H9 (cell line): ENCODE data around the gene USP53. TPM values are rescaled to one million over a fixed set of nuclear protein-coding genes. Genes with fewer than 3 reads are reported as not detected.

Experiments used
- DNase-seq: peaks from one replicate; pipeline ENCODE4 v3.0.0-alpha.2; 2017
- H2AFZ ChIP-seq: one replicate; pipeline ENCODE4 v1.6.1; 2013; ENCODE audit warnings: mild to moderate bottlenecking, low read length, control low read depth, moderate library complexity
- H2AK5ac ChIP-seq: 2 replicates; pipeline ENCODE4 v1.6.1; 2013; ENCODE audit warnings: low read length, control low read depth, mixed read lengths; ENCODE audit not compliant: insufficient read length
- H2BK120ac ChIP-seq: one replicate; pipeline ENCODE4 v1.6.1; 2013; ENCODE audit warnings: low read depth, mild to moderate bottlenecking, low read length, control low read depth, inconsistent platforms; ENCODE audit not compliant: poor library complexity, severe bottlenecking
- H2BK12ac ChIP-seq: 2 replicates; pipeline ENCODE4 v1.6.1; 2013; ENCODE audit warnings: low read length, control low read depth, mixed read lengths, low read depth; ENCODE audit not compliant: insufficient read length
- H2BK15ac ChIP-seq: 2 replicates; pipeline ENCODE4 v1.6.1; 2013; ENCODE audit warnings: low read depth, low read length, control low read depth
- H2BK20ac ChIP-seq: one replicate; pipeline ENCODE4 v1.6.1; 2013; ENCODE audit warnings: low read depth, mild to moderate bottlenecking, low read length, control low read depth, inconsistent platforms; ENCODE audit not compliant: poor library complexity, severe bottlenecking
- H2BK5ac ChIP-seq: 2 replicates; pipeline ENCODE4 v1.6.1; 2013; ENCODE audit warnings: low read length, control low read depth, mixed read lengths; ENCODE audit not compliant: insufficient read length
- H3K14ac ChIP-seq: 2 replicates; pipeline ENCODE4 v1.6.1; 2013; ENCODE audit warnings: low read length, control low read depth; ENCODE audit not compliant: insufficient read depth
- H3K18ac ChIP-seq: 2 replicates; pipeline ENCODE4 v1.6.1; 2013; ENCODE audit warnings: low read depth, mild to moderate bottlenecking, mixed read lengths, low read length, control low read depth; ENCODE audit not compliant: insufficient read length
- H3K23ac ChIP-seq: 2 replicates; pipeline ENCODE4 v1.6.1; 2013; ENCODE audit warnings: low read length, control low read depth, mixed read lengths, low read depth; ENCODE audit not compliant: insufficient read length
- H3K23me2 ChIP-seq: 2 replicates; pipeline ENCODE4 v1.6.1; 2013; ENCODE audit warnings: low read depth, mild to moderate bottlenecking, mixed read lengths, low read length, control low read depth; ENCODE audit not compliant: insufficient read length, poor library complexity, severe bottlenecking
- H3K27ac ChIP-seq: 2 replicates; pipeline ENCODE4 v1.5.1; 2013; ENCODE audit warnings: low read length, control low read depth, mixed read lengths, low read depth; ENCODE audit not compliant: insufficient read length
- H3K27me3 ChIP-seq: 2 replicates; pipeline ENCODE4 v1.6.1; 2013; ENCODE audit warnings: low read length, control low read depth, inconsistent platforms; ENCODE audit not compliant: insufficient read depth
- H3K4ac ChIP-seq: 2 replicates; pipeline ENCODE4 v1.6.1; 2013; ENCODE audit warnings: low read depth, mild to moderate bottlenecking, control low read depth, inconsistent platforms, low read length, moderate library complexity
- H3K4me1 ChIP-seq: 2 replicates; pipeline ENCODE4 v1.6.1; 2013; ENCODE audit warnings: low read length, control low read depth, inconsistent platforms; ENCODE audit not compliant: insufficient read depth
- H3K4me2 ChIP-seq: 2 replicates; pipeline ENCODE4 v1.6.1; 2013; ENCODE audit warnings: low read length, control low read depth, mixed read lengths; ENCODE audit not compliant: insufficient read length, insufficient read depth
- H3K56ac ChIP-seq: 2 replicates; pipeline ENCODE4 v1.6.1; 2013; ENCODE audit warnings: low read depth, mild to moderate bottlenecking, mixed read lengths, low read length, control low read depth; ENCODE audit not compliant: insufficient read length
- H3K79me1 ChIP-seq: 2 replicates; pipeline ENCODE4 v1.6.1; 2013; ENCODE audit warnings: low read depth, mild to moderate bottlenecking, moderate library complexity, low read length, control low read depth, inconsistent platforms; ENCODE audit not compliant: insufficient read depth, poor library complexity, severe bottlenecking
- H3K79me2 ChIP-seq: 2 replicates; pipeline ENCODE4 v1.6.1; 2013; ENCODE audit warnings: low read length, control low read depth, inconsistent platforms; ENCODE audit not compliant: insufficient read depth
- H3K9ac ChIP-seq: 2 replicates; pipeline ENCODE4 v1.6.1; 2013; ENCODE audit warnings: low read length, control low read depth, mixed read lengths; ENCODE audit not compliant: insufficient read length; ENCODE audit errors: extremely low read depth
- H3K9me3 ChIP-seq: one replicate; pipeline ENCODE4 v1.6.1; 2013; ENCODE audit warnings: low read depth, low read length, inconsistent platforms; ENCODE audit not compliant: control insufficient read depth
- H3T11ph ChIP-seq: one replicate; pipeline ENCODE4 v1.6.1; 2013; ENCODE audit warnings: mild to moderate bottlenecking, low read length, control low read depth, inconsistent platforms
- H4K20me1 ChIP-seq: one replicate; pipeline ENCODE4 v1.6.1; 2013; ENCODE audit not compliant: control insufficient read depth, insufficient read length, insufficient read depth
- H4K5ac ChIP-seq: 2 replicates; pipeline ENCODE4 v1.6.1; 2013; ENCODE audit warnings: low read depth, mild to moderate bottlenecking, mixed read lengths, low read length, control low read depth; ENCODE audit not compliant: insufficient read length
- H4K8ac ChIP-seq: replicated peaks from 2 replicates; pipeline ENCODE4 v1.6.1; 2013; ENCODE audit warnings: low read length, control low read depth, mixed read lengths, low read depth; ENCODE audit not compliant: insufficient read length
- H4K91ac ChIP-seq: 2 replicates; pipeline ENCODE4 v1.6.1; 2013; ENCODE audit warnings: low read depth, mild to moderate bottlenecking, moderate library complexity, mixed read lengths, low read length, control low read depth; ENCODE audit not compliant: insufficient read length
- H3K27ac Mint-ChIP-seq, 3 experiments: 2 replicates in 2 of 3; 3 replicates in 1 of 3; pipeline ENCODE4 v1.8.0; 2020 to 2021; ENCODE audit warnings: mixed read lengths in 3 of 3, mild to moderate bottlenecking in 1 of 3, moderate library complexity in 1 of 3
- H3K27me3 Mint-ChIP-seq: 2 replicates; pipeline ENCODE4 v1.8.0; 2021; ENCODE audit warnings: low read depth, mild to moderate bottlenecking, moderate library complexity, mixed read lengths
- H3K36me3 Mint-ChIP-seq, 3 experiments: 2 replicates in 2 of 3; 3 replicates in 1 of 3; pipeline ENCODE4 v1.8.0; 2020 to 2021; ENCODE audit warnings: low read depth in 3 of 3, mixed read lengths in 3 of 3; ENCODE audit not compliant: insufficient read depth in 1 of 3
- H3K4me1 Mint-ChIP-seq, 2 experiments: 2 replicates each; pipeline ENCODE4 v1.8.0; 2020; ENCODE audit warnings: mixed read lengths in 2 of 2
- H3K4me3 Mint-ChIP-seq, 2 experiments: 2 replicates in 1 of 2; 3 replicates in 1 of 2; pipeline ENCODE4 v1.8.0; 2020 to 2021; ENCODE audit warnings: mild to moderate bottlenecking in 2 of 2, mixed read lengths in 2 of 2, moderate library complexity in 1 of 2
- H3K9me3 Mint-ChIP-seq, 2 experiments: 2 replicates in 1 of 2; 3 replicates in 1 of 2; pipeline ENCODE4 v1.8.0; 2020; ENCODE audit warnings: mild to moderate bottlenecking in 2 of 2, mixed read lengths in 2 of 2, moderate library complexity in 1 of 2
- total RNA-seq: library from RNA; stranded (reverse); gene quantifications from 2 replicates; pipeline ENCODE4 v1.2.1, GENCODE V29; 2021
- TF ChIP-seq, protein P1 (sequence below): fragments of 200-600 bp; sonication (generic); conservative IDR thresholded peaks from 3 replicates; pipeline ENCODE4 v1.8.0; 2021; ENCODE audit warnings: antibody characterized with exemption, mild to moderate bottlenecking

USP53 gene
- total RNA-seq, 1 experiment from 2014 or later, result 18.4 TPM

DNA sequence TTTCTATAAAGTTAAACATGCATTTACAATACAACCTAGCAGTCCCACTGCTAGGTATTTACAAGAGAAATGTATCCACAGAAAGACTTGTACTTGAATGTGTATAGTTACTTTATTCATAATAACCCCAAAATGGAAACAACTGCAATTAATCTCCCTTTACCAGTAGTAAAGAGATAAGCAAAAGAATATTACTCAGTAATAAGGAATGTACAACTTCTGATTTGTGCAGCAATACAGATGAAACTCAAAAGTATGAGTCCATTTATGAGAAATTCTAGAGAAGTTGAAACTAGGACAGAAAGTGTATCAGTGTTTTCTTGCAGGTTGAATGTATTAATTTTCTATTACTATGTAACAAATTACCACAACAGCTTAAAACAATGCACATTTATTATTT, 15.2 kb downstream of the USP53 start:
- H3K23me2 ChIP-seq, result no peaks in the 10 kb centered on the region
- no peak overlapping the region for H3K9ac ChIP-seq
- H4K91ac ChIP-seq, result no peak overlapping the region
- H3K4me2 ChIP-seq, result no peak overlapping the region
- Mint-ChIP-seq H3K27ac (no peak overlapping the region), H3K4me1 (peaks cover 0 to 6% of the 10 kb centered on the region in 2 experiments; a peak in 2 of 4 replicates), H3K9me3 (no peaks in the 10 kb centered on the region; a peak in 1 of 5 replicates), H3K27me3 (no peaks in the 10 kb centered on the region), H3K36me3 (peaks cover 3 to 29% (median 19%) of the 10 kb centered on the region in 3 experiments; a peak in 4 of 7 replicates), H3K4me3 (no peak overlapping the region)
- no peak overlapping the region for H2AFZ ChIP-seq
- no peak overlapping the region for H2AK5ac ChIP-seq
- no peak overlapping the region for H2BK120ac ChIP-seq
- H2BK12ac ChIP-seq, result no peak overlapping the region
- H4K5ac ChIP-seq, result no peak overlapping the region
- no peak overlapping the region for H3K4ac ChIP-seq
- TF ChIP-seq, protein P1, sequence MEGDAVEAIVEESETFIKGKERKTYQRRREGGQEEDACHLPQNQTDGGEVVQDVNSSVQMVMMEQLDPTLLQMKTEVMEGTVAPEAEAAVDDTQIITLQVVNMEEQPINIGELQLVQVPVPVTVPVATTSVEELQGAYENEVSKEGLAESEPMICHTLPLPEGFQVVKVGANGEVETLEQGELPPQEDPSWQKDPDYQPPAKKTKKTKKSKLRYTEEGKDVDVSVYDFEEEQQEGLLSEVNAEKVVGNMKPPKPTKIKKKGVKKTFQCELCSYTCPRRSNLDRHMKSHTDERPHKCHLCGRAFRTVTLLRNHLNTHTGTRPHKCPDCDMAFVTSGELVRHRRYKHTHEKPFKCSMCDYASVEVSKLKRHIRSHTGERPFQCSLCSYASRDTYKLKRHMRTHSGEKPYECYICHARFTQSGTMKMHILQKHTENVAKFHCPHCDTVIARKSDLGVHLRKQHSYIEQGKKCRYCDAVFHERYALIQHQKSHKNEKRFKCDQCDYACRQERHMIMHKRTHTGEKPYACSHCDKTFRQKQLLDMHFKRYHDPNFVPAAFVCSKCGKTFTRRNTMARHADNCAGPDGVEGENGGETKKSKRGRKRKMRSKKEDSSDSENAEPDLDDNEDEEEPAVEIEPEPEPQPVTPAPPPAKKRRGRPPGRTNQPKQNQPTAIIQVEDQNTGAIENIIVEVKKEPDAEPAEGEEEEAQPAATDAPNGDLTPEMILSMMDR, result no peak
- H2BK20ac ChIP-seq, result no peak overlapping the region
- no peaks in the 10 kb centered on the region for H4K20me1 ChIP-seq
- H3K18ac ChIP-seq, result no peak overlapping the region
- no peak overlapping the region for H4K8ac ChIP-seq
- H3K27me3 ChIP-seq, result no peaks in the 10 kb centered on the region
- no peak overlapping the region for H3K23ac ChIP-seq
- no peak overlapping the region for H3K14ac ChIP-seq
- no peak for DNase-seq
- H3K27ac ChIP-seq, result no peak overlapping the region
- no peaks in the 10 kb centered on the region for H3K79me1 ChIP-seq
- no peak overlapping the region for H3T11ph ChIP-seq
- H3K9me3 ChIP-seq, result no peaks in the 10 kb centered on the region
- H3K56ac ChIP-seq, result no peak overlapping the region
- no peaks in the 10 kb centered on the region for H3K4me1 ChIP-seq
- H3K79me2 ChIP-seq, result no peaks in the 10 kb centered on the region
- H2BK5ac ChIP-seq, result no peak overlapping the region
- no peak overlapping the region for H2BK15ac ChIP-seq
